ENCODE measurements around the gene EXOG. TPM values are rescaled to one million over a fixed set of nuclear protein-coding genes. Genes with fewer than 3 reads are reported as not detected.

Gene EXOG
- total RNA-seq, 1 donor from 2014 or later = 16.5 TPM

GRCh38 chr3:38560996-38561717 lies 65.0 kb downstream of the EXOG start:
- peaks cover 3% of the 10 kb centered on the region for H3K9me3 Mint-ChIP-seq (ENCODE audit: low read depth)
- H3K27me3 Mint-ChIP-seq (ENCODE audit: low read depth) = no peaks in the 10 kb centered on the region
- no peaks in the 10 kb centered on the region for H3K36me3 Mint-ChIP-seq (ENCODE audit: low read depth)
- H3K4me1 Mint-ChIP-seq (ENCODE audit: low read depth) = no peaks in the 10 kb centered on the region
- DNase-seq (ENCODE audit: low spot score) = no peak
- no peak for TF ChIP-seq CTCF (IDR thresholded peaks at IDR 0.05)
- H3K27ac Mint-ChIP-seq (ENCODE audit: unreplicated experiment) = no peak overlapping the region
- no peak overlapping the region for H3K4me3 Mint-ChIP-seq (ENCODE audit: unreplicated experiment)

DNA sequence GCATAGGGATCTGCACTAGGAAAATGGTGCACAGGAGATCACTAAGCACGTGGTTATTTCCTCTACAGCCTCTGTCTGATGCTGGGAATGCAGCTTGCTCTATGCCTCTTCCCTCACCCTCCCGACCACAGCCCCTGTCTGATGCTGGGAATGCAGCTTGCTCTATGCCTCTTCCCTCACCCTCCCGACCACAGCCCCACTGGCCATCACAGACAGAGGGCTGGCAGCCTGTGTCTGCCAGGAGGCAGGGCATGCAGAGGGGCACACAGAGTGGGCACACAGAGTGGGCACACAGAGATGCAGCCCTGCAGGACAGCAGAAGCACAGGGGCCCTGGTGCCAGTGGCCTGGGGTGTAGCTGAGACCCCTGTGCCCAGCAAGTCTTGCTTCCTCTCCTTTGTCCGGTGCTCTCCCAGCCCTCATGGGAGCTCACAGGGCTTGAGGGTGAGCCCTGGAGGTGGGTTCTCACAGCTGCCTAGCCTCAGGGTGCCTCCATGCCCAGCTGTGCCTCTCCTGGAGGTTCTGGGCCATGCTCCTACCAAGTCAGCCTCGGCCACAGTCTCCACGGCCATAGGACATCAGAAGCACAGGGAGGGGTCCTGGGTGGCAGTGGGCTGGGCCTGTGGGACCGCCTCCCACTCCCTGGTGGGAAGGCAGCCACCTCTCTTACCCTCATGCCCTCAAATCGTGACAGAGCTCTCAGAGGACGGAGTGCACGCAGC lies 65.8 kb downstream of the EXOG start:
- DNase-seq (ENCODE audit: low spot score) = peak; percentile 65

DNA sequence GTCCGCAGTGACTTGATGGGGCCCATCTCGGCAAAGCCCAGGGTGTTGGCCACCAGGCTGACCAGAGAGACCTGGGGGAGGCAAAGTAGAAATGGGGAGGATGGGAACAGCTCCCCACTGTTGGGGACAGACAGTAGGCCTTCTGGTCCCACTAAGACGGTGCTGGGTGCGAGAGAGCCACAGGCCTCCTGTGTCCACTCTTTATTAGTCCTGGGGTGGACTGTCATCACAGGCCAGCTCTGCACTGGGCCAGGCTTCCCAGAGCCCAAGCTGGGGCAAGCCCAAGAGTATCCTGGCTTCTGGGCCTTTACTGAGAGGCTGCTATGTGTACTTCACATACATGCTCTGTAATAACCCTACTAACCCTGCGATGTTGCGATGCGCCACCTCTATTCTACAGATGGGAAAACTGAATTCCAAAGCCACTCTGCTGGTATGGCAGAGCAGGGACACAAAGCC lies 66.4 kb downstream of the EXOG start:
- DNase-seq (ENCODE audit: low spot score) = peak; percentile 52
- Mint-ChIP-seq H3K9me3 (ENCODE audit: low read depth) (peaks cover 3% of the 10 kb centered on the region), H3K27ac (ENCODE audit: unreplicated experiment) (no peak overlapping the region), H3K4me3 (ENCODE audit: unreplicated experiment) (no peak overlapping the region), H3K36me3 (ENCODE audit: low read depth) (no peaks in the 10 kb centered on the region), H3K4me1 (ENCODE audit: low read depth) (no peaks in the 10 kb centered on the region), H3K27me3 (ENCODE audit: low read depth) (no peaks in the 10 kb centered on the region)
- no peak for TF ChIP-seq CTCF (IDR thresholded peaks at IDR 0.05)

More for the DNA sequence above, 65.8 kb downstream of the EXOG start:
- TF ChIP-seq CTCF (IDR thresholded peaks at IDR 0.05) = no peak
- Mint-ChIP-seq H3K9me3 (ENCODE audit: low read depth) (peaks cover 3% of the 10 kb centered on the region), H3K36me3 (ENCODE audit: low read depth) (no peaks in the 10 kb centered on the region), H3K4me3 (ENCODE audit: unreplicated experiment) (no peak overlapping the region), H3K27ac (ENCODE audit: unreplicated experiment) (no peak overlapping the region), H3K27me3 (ENCODE audit: low read depth) (no peaks in the 10 kb centered on the region), H3K4me1 (ENCODE audit: low read depth) (no peaks in the 10 kb centered on the region)

- no peaks in the 10 kb centered on the region for H3K36me3 Mint-ChIP-seq (ENCODE audit: low read depth)
- peak; percentile 60 for DNase-seq (ENCODE audit: low spot score)
- no peak overlapping the region for H3K4me3 Mint-ChIP-seq (ENCODE audit: unreplicated experiment)
- no peaks in the 10 kb centered on the region for H3K4me1 Mint-ChIP-seq (ENCODE audit: low read depth)
- H3K27ac Mint-ChIP-seq (ENCODE audit: unreplicated experiment) = no peak overlapping the region
- no peaks in the 10 kb centered on the region for H3K27me3 Mint-ChIP-seq (ENCODE audit: low read depth)
- no peaks in the 10 kb centered on the region for H3K9me3 Mint-ChIP-seq (ENCODE audit: low read depth)
- TF ChIP-seq CTCF (IDR thresholded peaks at IDR 0.05) = no peak
These were observed 67.1 kb downstream of the EXOG start for GRCh38 chr3:38563070-38563885.

DNA sequence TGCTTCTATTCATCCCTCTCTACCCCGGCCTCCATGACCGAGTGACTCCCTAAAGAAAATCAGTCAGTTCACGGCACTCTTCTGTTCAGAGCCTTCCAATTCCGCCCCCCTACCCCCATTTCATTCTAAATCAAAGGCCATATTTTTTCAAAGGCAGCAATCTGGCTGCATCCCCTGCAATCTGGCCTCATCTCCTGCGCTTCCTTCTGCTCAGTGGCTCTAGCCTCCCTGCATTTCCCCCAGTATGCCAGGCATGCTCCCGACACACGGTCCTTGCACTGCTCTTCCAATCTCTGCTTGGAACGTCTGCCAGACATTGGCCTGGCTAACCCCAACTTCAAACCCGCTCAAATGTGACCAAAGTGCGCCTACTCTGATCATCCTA lies 67.7 kb downstream of the EXOG start:
- no peak overlapping the region for H3K4me3 Mint-ChIP-seq (ENCODE audit: unreplicated experiment)
- no peak for TF ChIP-seq CTCF (IDR thresholded peaks at IDR 0.05)

More for the DNA sequence above, 67.7 kb downstream of the EXOG start:
- Mint-ChIP-seq H3K27me3 (ENCODE audit: low read depth) (no peaks in the 10 kb centered on the region), H3K4me1 (ENCODE audit: low read depth) (no peaks in the 10 kb centered on the region), H3K36me3 (ENCODE audit: low read depth) (no peaks in the 10 kb centered on the region), H3K9me3 (ENCODE audit: low read depth) (no peaks in the 10 kb centered on the region), H3K27ac (ENCODE audit: unreplicated experiment) (no peak overlapping the region)
- DNase-seq (ENCODE audit: low spot score) = peak; percentile 33

All from chondrocyte (in vitro differentiated cells).